Measurements from ENCODE around the gene AGRP. TPM values are rescaled to one million over a fixed set of nuclear protein-coding genes. Genes with fewer than 3 reads are reported as not detected.

Gene AGRP, protein sequence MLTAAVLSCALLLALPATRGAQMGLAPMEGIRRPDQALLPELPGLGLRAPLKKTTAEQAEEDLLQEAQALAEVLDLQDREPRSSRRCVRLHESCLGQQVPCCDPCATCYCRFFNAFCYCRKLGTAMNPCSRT
- 0.17 TPM in 1 of 5 replicates, not detected in the others for total RNA-seq (2022; extraction: Qiagen RNA extraction)

GRCh38 chr16:67483150-67483549 is at the start of gene AGRP:
Gene AGRP, minus strand, starts transcription at chr16:67483547. Its CDS starts 149 bp downstream, at chr16:67483398.

DNA sequence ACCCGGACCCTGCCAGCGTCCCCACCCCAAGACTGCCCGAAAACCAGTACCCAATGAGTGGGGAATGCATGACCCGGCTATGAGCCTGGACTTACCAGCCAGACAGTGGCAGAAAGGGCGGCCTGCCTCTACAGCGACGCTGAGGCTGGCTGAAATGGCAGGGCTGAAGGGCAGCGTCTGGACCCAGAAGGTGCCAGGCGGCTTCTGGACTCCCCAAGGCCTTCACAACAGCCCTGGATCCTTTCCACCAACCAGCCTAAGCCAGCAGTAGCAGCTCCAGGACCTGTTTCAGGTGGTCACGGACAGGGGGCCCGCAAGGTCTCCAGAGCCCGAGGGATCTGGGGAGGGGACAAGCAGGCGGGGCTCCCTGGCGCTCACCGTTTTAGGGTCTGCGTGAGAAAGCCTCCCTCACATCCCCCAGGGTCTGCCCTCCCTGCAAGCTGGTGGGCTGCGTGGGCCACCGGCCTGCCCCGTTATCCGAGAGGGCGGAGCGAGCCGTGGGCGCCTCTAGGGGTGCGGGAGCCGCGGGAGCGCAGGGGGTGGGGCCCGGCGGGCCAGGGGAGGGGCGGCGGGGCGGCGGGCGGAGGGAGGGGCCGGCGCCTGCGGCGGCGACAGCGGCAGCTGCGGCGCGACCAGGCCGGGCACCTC is 45.0 kb upstream of the AGRP start, which contains the start of gene RIPOR1:
TSS of gene RIPOR1 (plus strand) at position 608 of the 648 bp plus-strand sequence. CDS start 9,618 bp downstream, outside the sequence.

DNA sequence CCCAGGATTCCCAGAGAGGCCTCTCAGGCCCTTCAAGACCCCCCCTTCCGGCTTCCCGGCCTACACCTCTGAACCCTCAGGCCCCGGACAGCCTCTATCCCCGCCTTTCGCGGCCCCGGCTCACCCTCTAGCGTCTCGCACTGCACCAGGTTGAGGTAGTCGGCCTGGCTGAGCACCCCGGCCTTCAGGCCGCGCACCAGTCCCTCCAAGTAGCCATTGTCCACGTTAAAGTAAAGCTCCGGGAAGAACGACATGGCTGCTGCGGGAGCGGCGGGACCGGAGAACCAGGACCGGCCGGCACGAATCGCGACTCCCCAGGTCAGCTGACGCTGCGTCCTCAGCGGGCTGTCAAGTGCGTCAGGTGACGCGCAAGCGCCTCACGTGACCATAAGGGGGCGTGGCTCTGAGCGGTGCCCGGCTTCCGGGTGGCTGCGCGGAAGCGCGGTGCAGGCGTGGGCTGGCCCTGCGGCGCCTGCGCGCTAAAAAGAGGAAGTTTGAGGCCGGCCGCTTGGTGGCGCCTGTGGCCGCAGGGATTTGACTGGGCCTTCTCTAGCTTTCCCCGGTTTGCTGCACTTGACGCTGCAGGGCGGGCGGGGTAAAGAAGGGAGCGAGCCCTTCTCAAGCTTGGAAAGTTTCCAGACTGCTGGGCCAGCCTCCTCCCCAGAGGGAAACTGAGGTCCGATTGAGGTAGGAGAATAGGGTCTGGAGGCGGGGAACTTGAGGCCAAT is 2.4 kb downstream of the AGRP start, which contains the start of gene ATP6V0D1:
TSS of gene ATP6V0D1 (minus strand) at position 325 of the 728 bp plus-strand sequence. CDS start at position 254, 71 bp downstream.

Other genes starting within 250 kb of the AGRP start
- 35.1 to 58.4 TPM (median 51.7 TPM) in 5 replicates for gene FHOD1, start 236.1 kb downstream of the AGRP start, total RNA-seq (2022; extraction: Qiagen RNA extraction)
- 1.0 to 1.8 TPM (median 1.4 TPM) in 5 replicates for gene SLC9A5, start 234.6 kb downstream of the AGRP start, total RNA-seq (2022; extraction: Qiagen RNA extraction)
- gene PLEKHG4, start 204.0 kb downstream of the AGRP start, total RNA-seq (2022; extraction: Qiagen RNA extraction): 12.1 to 14.0 TPM (median 13.6 TPM) in 5 replicates
- gene KCTD19, start 156.8 kb downstream of the AGRP start, total RNA-seq (2022; extraction: Qiagen RNA extraction): 0.09 to 0.34 TPM (median 0.19 TPM) in 5 replicates
- gene LRRC36, start 156.7 kb downstream of the AGRP start, total RNA-seq (2022; extraction: Qiagen RNA extraction): 0.06 to 0.08 TPM (median 0.07 TPM) in 4 of 5 replicates, not detected in the other
- gene TPPP3, start 90.0 kb downstream of the AGRP start, total RNA-seq (2022; extraction: Qiagen RNA extraction): 8.4 to 16.1 TPM (median 13.5 TPM) in 5 replicates
- 4.2 to 7.1 TPM (median 6.6 TPM) in 5 replicates for gene ZDHHC1, start 67.1 kb downstream of the AGRP start, total RNA-seq (2022; extraction: Qiagen RNA extraction)
- 2.1 to 2.7 TPM (median 2.1 TPM) in 5 replicates for gene HSD11B2, start 52.4 kb downstream of the AGRP start, total RNA-seq (2022; extraction: Qiagen RNA extraction)
- gene ATP6V0D1, start 2.4 kb downstream of the AGRP start, total RNA-seq (2022; extraction: Qiagen RNA extraction): 106 to 121 TPM (median 117 TPM) in 5 replicates
- gene RIPOR1, start 45.3 kb upstream of the AGRP start, total RNA-seq (2022; extraction: Qiagen RNA extraction): 38.1 to 46.7 TPM (median 43.1 TPM) in 5 replicates
- gene CTCF, start 79.0 kb upstream of the AGRP start, total RNA-seq (2022; extraction: Qiagen RNA extraction): 32.3 to 36.0 TPM (median 33.3 TPM) in 5 replicates
- gene CARMIL2, start 161.6 kb upstream of the AGRP start, total RNA-seq (2022; extraction: Qiagen RNA extraction): 1.2 to 3.1 TPM (median 2.6 TPM) in 5 replicates
- 31.5 to 38.9 TPM (median 36.7 TPM) in 5 replicates for gene ACD, start 176.7 kb upstream of the AGRP start, total RNA-seq (2022; extraction: Qiagen RNA extraction)
- 1.5 to 2.7 TPM (median 2.2 TPM) in 5 replicates for gene PARD6A, start 177.4 kb upstream of the AGRP start, total RNA-seq (2022; extraction: Qiagen RNA extraction)
- gene ENKD1, start 183.2 kb upstream of the AGRP start, total RNA-seq (2022; extraction: Qiagen RNA extraction): 5.7 to 12.3 TPM (median 10.1 TPM) in 5 replicates
- 0.08 to 0.15 TPM (median 0.12 TPM) in 4 of 5 replicates, not detected in the other for gene C16orf86, start 183.3 kb upstream of the AGRP start, total RNA-seq (2022; extraction: Qiagen RNA extraction)
- 15.6 to 18.9 TPM (median 16.6 TPM) in 5 replicates for gene GFOD2, start 235.8 kb upstream of the AGRP start, total RNA-seq (2022; extraction: Qiagen RNA extraction)

Measured in A549 treated with AZD2906 at 1 μM for 4 hours (cell line).